Loucy (cell line): ENCODE results near the gene LOX.
A peak's percentile ranks its signal among the peaks of the same experiment; 100 is the strongest.

Experiments
- H2AFZ ChIP-seq: fragments of 200-600 bp; sonication (generic); 2 replicates; pipeline ENCODE4 v1.6.0; 2016; ENCODE audit warnings: antibody characterized with exemption, mild to moderate bottlenecking, low read length, moderate library complexity
- H3F3A ChIP-seq: fragments of 200-600 bp; 2 replicates; pipeline ENCODE4 v1.6.0; 2016; ENCODE audit warnings: antibody characterized with exemption, low read depth, mild to moderate bottlenecking
- H3K27me3 ChIP-seq: fragments of 200-600 bp; sonication (generic); 2 replicates; pipeline ENCODE4 v1.6.1; 2014; ENCODE audit warnings: low read length, mild to moderate bottlenecking; ENCODE audit not compliant: insufficient read depth, poor library complexity, severe bottlenecking
- H3K36me3 ChIP-seq: fragments of 200-600 bp; sonication (generic); 2 replicates; pipeline ENCODE4 v1.6.1; 2016; ENCODE audit warnings: low read length; ENCODE audit not compliant: insufficient read depth
- H3K4me1 ChIP-seq: fragments of 200-600 bp; sonication (generic); 2 replicates; pipeline ENCODE4 v1.5.1; 2014; ENCODE audit warnings: low read length, mild to moderate bottlenecking; ENCODE audit not compliant: insufficient read depth, poor library complexity, severe bottlenecking
- H3K4me2 ChIP-seq: fragments of 200-600 bp; sonication (generic); 2 replicates; pipeline ENCODE4 v1.6.0; 2014; ENCODE audit warnings: antibody characterized with exemption, low read length, low read depth, mild to moderate bottlenecking; ENCODE audit not compliant: poor library complexity, severe bottlenecking
- H3K4me3 ChIP-seq: fragments of 200-600 bp; sonication (generic); 2 replicates; pipeline ENCODE4 v1.5.1; 2014; ENCODE audit warnings: low read length, mild to moderate bottlenecking, mixed read lengths; ENCODE audit not compliant: poor library complexity, severe bottlenecking
- H3K79me2 ChIP-seq: fragments of 200-600 bp; sonication (generic); 2 replicates; pipeline ENCODE4 v1.6.1; 2014; ENCODE audit warnings: low read length; ENCODE audit not compliant: insufficient read depth
- H3K9ac ChIP-seq: fragments of 200-600 bp; sonication (generic); 2 replicates; pipeline ENCODE4 v1.6.0; 2014; ENCODE audit warnings: mild to moderate bottlenecking, low read depth, low read length, moderate library complexity; ENCODE audit not compliant: poor library complexity, severe bottlenecking
- H3K9me2 ChIP-seq: fragments of 200-600 bp; sonication (generic); replicated peaks from 2 replicates; pipeline ENCODE4 v1.6.1; 2016; ENCODE audit warnings: low read depth, low read length, mixed read lengths
- H3K9me3 ChIP-seq: fragments of 200-600 bp; sonication (generic); 2 replicates; pipeline ENCODE4 v1.6.1; 2014; ENCODE audit warnings: mild to moderate bottlenecking, antibody characterized with exemption, low read length, low read depth; ENCODE audit not compliant: insufficient read depth
- H4K20me1 ChIP-seq: fragments of 200-600 bp; sonication (generic); 2 replicates; pipeline ENCODE4 v1.6.0; 2014; ENCODE audit warnings: antibody characterized with exemption, low read length, mild to moderate bottlenecking; ENCODE audit not compliant: insufficient read depth, poor library complexity, severe bottlenecking
- EZH2phosphoT487 ChIP-seq: fragments of 200-600 bp; IDR thresholded peaks from 2 replicates; pipeline ENCODE4 v1.6.1; 2018; ENCODE audit warnings: antibody characterized with exemption, mild to moderate bottlenecking, moderate library complexity, borderline replicate concordance
- TF ChIP-seq, protein P1 (sequence below): fragments of 200-600 bp; sonication (generic); conservative IDR thresholded peaks from 2 replicates; pipeline ENCODE4 v1.5.1; 2014; ENCODE audit warnings: mild to moderate bottlenecking, antibody characterized with exemption, low read length

The LOX gene

DNA sequence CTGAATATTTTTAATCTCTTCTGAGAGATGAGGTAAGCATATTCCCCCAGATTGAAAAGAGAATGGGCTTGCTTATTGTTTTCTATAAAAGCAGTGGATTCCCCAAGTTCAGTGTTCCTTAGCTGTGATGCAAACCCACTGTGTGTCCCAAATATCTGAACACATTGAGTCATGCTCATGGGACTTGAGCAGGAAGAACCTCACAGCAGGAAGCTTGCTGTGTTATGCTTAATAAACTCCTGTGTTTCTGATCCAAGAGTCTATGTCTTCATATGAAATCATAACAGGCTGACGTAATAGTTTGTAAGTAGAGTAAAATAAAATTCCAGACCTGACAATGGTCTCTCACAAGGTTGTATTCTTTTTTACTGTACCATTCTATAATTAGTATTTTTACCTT is 24.8 kb upstream of the LOX start:
- Histone ChIP-seq H3K4me3 (no peak overlapping the region), H3K9ac (no peak overlapping the region), H3K9me2 (no peaks in the 10 kb centered on the region), H3K27me3 (no peaks in the 10 kb centered on the region), H2AFZ (no peak overlapping the region), H3K4me2 (no peak overlapping the region), H3K9me3 (no peaks in the 10 kb centered on the region), H3F3A (no peaks in the 10 kb centered on the region), H4K20me1 (no peaks in the 10 kb centered on the region), H3K36me3 (no peaks in the 10 kb centered on the region), H3K4me1 (no peaks in the 10 kb centered on the region), H3K79me2 (no peaks in the 10 kb centered on the region)
- TF ChIP-seq, protein P1, sequence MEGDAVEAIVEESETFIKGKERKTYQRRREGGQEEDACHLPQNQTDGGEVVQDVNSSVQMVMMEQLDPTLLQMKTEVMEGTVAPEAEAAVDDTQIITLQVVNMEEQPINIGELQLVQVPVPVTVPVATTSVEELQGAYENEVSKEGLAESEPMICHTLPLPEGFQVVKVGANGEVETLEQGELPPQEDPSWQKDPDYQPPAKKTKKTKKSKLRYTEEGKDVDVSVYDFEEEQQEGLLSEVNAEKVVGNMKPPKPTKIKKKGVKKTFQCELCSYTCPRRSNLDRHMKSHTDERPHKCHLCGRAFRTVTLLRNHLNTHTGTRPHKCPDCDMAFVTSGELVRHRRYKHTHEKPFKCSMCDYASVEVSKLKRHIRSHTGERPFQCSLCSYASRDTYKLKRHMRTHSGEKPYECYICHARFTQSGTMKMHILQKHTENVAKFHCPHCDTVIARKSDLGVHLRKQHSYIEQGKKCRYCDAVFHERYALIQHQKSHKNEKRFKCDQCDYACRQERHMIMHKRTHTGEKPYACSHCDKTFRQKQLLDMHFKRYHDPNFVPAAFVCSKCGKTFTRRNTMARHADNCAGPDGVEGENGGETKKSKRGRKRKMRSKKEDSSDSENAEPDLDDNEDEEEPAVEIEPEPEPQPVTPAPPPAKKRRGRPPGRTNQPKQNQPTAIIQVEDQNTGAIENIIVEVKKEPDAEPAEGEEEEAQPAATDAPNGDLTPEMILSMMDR, result no peak
- no peak for TF ChIP-seq EZH2phosphoT487

DNA sequence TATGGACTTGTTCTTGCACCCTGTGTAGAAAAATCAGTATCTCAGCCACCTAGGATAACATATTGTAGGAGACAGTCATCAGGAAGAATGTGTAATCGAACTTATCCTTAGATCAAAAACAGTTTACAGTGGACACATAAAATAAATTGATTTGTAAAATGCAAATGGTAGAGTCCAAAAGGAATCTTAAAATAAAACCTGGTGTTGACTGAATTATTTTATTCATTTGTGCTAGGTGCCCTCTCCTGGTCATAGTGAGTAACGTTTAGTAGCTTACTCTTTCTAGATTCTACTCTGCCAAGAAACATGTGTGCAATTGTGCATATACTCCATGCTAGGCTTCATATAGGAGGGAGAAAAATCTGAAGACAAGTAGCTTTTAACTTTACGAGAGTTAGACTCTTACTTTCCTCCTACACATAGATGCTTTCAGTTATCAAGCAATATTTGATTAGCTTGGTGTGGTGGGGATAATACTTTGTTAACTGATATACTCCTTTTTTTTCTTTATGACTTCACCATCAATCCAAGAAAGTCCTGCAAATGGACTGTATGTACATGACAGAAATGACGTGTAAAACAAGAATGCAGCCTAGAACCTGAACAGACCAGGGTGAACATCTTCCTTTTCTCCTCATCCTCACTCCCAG is 23.7 kb upstream of the LOX start:
- Histone ChIP-seq H3K9ac (no peak overlapping the region), H3K9me3 (no peaks in the 10 kb centered on the region), H3F3A (no peaks in the 10 kb centered on the region), H3K9me2 (no peaks in the 10 kb centered on the region), H3K4me3 (no peak overlapping the region), H3K4me2 (no peak overlapping the region), H3K27me3 (no peaks in the 10 kb centered on the region), H3K4me1 (no peaks in the 10 kb centered on the region), H2AFZ (no peak overlapping the region), H4K20me1 (no peaks in the 10 kb centered on the region), H3K79me2 (no peaks in the 10 kb centered on the region), H3K36me3 (no peaks in the 10 kb centered on the region)
- no peak for TF ChIP-seq EZH2phosphoT487
- TF ChIP-seq, protein P1, result peak; percentile 57

DNA sequence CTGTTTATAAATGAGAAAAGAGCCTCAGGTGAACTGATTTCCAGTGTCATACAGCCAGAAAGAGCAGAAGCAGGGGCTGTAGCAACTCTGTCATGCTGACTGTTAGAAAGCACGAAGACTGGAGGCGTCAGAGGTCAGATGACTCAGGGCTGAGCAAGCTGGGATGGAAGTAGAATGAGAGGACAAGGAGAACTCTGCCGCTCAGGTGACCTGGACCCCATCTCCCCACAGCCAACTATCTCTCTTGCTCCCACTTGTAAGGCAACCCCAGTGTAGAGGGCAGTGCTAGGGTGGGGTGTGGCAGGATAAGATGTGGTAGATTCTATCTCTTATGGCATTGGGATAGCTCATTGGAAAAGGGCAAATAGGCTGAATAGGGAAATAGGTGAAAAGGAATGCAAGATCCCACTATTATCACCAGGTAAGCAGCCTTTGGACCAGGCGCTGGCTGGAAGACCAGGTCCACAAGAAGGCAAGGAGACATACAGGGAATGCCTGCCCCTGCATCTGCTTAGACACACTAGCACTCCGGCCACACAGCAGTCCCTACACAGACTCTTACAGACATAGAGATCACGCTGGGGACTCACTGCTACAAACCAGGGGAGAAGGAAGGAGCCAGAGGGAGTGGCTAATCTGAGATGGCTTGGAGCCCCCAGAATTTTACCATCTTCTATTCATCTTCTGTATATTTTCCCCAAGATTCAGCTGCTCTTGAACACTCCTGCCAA is 21.2 kb upstream of the LOX start:
- Histone ChIP-seq H4K20me1 (no peaks in the 10 kb centered on the region), H3K4me3 (no peak overlapping the region), H3K9me3 (no peaks in the 10 kb centered on the region), H3K4me1 (no peaks in the 10 kb centered on the region), H3K9me2 (no peaks in the 10 kb centered on the region), H3K4me2 (no peak overlapping the region), H3K36me3 (no peaks in the 10 kb centered on the region), H2AFZ (no peak overlapping the region), H3F3A (no peaks in the 10 kb centered on the region), H3K79me2 (no peaks in the 10 kb centered on the region), H3K9ac (no peak overlapping the region), H3K27me3 (no peaks in the 10 kb centered on the region)
- TF ChIP-seq, protein P1, result no peak
- no peak for TF ChIP-seq EZH2phosphoT487
